HG02623 (cell line): ENCODE data around the gene NT5C3A.
"Not testable (repeated sequence)": the region's sequence is repeated elsewhere in the genome, so short reads cannot be mapped to it uniquely, and the experiment has no call there.

Source experiments
- ATAC-seq: cut with Tn5 transposase; IDR thresholded peaks from one replicate; pipeline ENCODE4 v1.9.1; 2021; ENCODE audit warnings: moderate library complexity; ENCODE audit not compliant: unreplicated experiment

The NT5C3A gene

DNA sequence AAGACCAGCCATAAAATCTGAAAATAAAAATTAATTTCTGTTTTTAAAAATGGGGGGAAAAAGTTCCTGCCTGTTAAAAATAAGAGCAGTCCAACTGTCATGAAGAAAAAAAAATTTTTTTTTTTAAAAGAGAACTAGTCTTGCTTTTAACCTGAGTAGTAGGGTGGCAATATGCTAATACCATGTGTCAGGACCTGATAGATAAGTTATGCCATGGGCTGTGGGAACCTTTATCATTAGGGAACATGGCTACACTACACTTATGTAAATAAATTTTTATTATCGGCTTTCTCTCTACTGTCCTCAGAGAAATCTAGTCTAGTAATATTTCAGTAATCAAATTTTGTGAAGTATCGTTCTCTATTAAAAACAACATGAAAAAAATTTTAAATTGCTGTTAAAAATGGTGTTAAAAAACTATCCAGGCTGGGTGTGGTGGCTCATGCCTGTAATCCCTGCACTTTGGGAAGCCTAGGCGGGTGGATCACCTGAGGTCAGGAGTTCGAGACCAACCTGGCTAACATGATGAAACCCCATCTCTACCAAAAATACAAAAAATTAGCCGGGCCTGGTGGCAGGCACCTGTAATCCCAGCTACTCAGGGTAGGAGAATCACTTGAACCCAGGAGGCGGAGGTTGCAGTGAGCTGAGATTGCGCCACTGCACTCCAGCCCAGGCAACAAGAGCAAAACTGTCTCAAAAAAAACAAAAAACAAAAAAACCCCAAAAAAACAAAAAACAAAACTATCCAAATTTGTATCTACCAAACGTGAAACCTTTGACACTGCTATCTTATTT lies 20.7 kb downstream of the NT5C3A start:
- no peak for ATAC-seq

DNA sequence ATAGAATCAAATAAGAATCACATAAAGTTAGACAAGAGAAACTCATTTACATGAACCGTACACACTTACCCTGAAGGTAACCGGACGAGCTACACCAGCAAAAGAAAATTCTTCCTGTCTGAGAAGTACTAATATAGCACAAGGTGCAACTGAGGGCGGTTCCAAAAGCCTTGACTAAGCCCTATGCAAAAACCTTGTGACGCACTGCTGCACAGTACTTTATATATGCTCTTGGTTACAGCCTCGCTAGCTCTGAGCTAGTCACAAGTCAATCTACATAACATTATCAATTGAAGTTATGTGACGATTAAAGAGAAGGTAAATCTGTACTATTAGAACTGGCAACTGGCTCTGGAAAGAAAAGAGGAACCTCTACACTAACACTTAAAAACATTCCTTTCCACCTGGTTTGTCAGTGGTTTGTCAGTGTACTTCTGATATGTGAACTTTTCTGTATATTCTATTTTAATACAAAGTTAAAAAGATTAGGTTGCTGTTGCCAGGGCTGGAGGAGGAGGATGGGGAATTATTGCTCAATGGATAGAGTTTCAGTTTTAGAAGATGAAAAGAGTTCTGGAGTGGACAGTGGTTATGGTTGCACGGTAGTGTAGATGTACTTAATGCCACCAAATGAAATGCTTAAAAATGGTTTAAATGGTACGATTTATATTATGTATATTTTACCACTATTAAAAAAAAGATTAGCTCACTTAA lies 21.6 kb downstream of the NT5C3A start:
- ATAC-seq = peak; percentile 91

DNA sequence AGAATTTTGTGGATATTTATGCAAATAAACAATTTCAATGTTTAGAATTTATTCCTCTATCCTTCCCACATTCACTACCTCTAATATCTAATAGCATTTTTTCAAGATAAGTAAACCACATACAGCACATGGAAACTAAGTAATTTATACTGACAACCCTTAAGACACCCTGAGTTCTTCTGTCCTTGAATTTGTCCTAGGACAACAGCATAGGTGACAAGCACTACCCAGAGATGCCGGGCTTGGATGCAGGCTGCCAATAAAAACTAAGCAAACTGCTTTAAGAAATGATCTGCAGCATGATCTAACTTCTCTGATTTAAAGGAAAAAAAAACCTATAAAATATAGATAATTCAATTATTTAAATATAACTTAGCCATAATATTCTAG lies 22.7 kb downstream of the NT5C3A start:
- no peak for ATAC-seq

DNA sequence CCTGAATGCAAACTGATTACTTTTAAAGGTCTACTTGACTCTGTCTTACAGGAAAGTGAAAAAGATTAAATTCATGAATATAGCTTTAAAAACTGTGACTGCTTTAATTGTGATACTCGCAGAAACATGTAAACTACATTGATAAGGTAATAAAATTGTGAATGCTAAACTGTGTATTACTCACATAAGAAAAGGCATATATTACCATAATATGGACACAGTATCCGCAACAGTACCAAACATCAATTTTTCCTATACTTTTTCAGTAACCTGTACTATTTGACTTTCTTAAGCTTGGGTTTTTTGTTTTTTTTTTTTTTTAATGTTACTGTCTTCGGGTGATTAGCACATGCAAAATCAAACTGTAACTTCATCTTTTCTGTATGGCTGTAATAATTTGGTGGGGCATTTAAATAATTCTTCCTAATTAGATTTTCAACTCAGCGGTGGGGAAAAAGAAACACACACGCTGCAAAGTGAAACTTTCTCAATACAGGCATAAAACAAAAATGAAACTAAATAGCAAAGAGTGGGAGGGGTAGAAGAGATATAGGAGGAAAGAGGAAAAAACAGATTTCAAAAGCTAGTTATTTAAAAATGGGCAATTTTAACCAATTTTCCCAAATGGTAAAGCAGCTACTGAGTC lies 23.2 kb downstream of the NT5C3A start:
- ATAC-seq = no peak

DNA sequence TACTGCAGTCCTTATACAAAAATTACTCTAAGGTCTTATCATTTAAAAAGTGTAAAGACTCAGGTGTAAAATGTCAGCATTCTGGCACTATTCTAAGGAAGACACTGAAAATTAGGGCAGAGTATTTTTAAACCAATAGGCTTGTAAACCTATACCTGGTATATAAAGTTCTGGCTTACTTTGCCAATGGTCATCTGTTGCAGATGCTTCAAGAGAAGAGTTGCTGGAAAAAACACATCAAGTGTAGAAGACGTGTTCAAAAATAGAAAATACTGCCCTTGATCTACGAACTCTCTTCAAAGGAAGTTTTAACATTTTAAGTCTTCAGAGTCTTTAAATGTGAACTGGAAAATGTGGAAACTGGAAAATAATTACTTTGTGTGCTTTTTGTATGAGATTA lies 23.9 kb downstream of the NT5C3A start:
- no peak for ATAC-seq

DNA sequence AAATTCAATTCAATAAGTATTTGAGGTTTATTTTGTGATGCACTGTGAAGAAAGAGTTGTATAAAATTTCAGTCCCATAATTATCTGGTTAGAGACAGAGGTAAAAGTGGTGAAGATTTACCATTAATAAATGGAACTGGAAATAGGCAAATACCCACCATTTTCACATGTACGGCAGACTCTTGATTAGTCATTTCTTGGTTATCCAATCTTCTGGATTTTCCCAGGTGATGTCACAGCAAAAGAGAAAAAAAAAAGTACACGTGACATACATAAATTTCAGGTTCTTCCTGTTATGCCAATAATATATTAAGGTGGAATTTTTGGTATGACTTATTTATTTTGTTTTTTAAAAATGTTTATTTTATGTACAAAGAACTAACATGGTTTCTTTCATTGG lies 26.8 kb downstream of the NT5C3A start:
- no peak for ATAC-seq

DNA sequence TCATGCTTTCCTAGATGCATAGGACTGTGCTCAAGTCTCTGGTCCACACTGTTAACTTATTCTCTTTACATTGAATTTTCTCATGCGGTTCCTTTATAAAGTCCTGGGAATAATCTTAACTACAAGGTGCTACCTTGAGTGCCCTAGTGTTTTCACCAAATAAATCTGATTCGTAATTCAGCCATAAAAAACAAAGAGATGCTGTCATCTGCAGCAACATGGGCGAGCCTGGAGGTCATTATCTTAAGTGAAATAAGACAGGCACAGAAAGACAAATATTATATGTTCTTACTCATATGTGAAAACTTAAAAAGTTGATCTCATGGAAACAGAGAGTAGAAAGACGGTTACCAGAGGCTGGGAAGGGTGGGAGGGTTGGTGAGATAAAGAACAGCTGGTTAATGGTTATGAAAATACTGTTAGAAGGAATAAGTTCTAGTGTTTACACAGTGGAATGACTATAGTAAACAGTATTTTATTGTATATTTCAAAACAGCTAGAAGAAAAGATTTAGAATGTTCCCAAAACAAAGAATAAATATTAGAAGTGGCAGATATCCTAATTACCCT lies 38.3 kb downstream of the NT5C3A start:
- no peak for ATAC-seq

DNA sequence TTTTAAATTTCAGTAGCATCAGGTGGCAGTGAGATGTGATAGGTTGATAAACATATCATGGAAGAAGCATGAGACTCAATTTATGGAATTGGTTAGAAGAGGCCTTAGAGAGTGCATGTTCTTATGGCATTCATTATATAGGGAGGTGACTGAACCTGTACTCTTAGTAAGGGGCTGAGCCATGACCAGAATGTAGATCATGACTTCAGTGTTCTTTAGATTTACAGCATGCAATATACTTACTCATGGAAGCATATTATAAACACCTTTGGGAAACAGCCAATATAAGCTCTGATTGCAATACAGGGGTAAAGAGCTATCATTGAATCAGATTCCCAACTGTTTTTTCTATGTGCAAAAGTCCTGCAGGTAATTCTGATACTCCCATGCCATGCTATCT lies 50.2 kb downstream of the NT5C3A start:
- no peak for ATAC-seq

DNA sequence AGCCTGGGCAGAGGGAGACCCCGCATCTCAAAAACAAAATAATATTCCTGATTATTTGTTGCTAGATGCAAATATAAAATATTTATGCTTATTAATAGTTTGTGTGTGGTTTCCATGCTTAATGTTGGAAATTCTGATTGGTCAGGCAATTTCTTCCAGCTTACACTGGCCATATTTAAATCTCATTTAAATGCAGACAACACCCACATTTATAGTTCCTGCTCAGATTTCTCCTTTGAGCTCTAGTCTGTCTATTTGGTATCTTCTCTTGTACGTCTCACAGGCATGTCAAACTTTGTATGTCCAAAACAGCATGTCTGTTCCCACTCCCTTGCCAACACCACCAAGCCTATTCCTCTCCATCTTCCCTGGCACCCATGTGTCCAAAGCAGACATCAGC lies 52.8 kb downstream of the NT5C3A start:
- no peak for ATAC-seq

DNA sequence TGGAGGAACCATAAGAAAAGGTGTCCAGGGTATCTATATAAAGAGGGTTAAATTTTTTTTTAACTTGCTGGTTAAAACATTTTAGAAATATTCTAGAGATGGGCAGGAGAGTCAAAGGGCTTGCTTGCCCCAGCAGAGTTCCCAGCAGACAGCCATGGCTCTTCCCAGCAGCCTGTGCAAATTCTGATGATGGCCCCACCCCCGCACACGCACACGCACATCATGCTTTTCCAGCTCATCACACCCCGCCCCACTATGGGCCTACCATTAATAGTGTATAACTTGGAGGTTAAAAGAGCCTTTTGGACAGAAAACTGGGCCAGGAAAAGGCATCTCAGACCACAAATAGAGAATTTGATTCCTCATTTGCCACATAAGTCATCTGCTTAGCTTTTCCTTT lies 56.9 kb downstream of the NT5C3A start:
- not testable (repeated sequence) for ATAC-seq

DNA sequence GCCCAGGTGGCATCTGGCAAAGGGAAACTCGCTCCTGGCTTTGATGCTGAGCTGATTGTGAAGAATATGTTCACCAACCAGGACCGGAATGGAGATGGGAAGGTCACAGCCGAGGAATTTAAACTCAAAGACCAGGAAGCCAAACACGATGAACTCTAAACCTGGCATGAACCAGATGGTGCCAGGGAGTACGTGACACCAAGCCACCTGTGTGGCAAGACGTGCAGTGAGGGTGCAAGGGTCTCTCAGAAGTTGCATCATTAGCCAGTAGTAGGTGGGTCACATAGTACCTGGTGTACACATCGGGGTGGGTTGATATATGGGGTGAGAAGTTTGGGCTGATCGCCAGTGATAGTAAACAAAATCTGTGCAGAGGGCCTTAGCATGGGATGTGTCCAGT lies 57.4 kb downstream of the NT5C3A start:
- not testable (repeated sequence) for ATAC-seq

DNA sequence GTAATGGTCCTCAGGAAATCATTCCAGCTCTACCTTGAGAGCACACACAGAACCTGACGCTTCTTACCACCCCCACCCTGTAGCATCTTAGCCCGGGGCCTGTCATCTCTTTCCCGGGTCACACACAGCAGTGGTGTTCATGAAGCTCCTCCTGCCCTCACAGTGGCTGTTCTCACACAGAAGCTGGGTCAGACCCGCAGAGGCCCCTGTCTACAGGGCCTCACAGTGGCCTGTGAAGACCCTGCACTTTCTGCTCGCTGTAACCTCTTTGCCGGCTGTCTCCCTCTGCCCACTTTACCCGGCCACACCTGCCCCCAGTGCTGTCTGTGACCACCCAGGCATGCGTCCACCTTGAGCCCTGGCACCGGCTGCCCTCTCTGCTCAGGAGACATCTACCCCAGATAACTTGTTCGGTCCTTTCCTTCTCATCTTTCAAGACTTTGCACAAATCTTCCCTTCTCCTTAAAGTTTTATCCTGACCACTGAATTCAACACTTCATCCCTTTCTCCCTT lies 58.4 kb downstream of the NT5C3A start:
- ATAC-seq = not testable (repeated sequence)

DNA sequence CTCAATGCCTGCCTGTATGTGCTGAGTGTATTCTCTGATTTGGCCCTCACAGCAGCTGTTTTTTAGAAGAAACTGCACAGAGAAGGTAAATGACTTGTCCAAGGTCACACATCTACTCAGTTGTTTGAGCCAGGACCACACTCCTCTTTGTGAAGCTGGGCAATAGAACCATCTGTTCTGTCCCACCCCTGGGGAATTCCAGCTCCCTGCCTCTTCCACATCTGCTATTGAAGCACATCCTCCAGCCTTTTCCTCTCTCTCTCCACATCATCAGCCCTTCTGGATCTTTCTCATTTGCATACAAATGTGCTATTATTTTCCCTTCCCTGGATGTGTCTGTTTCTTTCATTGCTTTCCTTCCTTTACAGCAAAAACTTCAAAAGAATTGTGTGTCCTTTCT lies 59.5 kb downstream of the NT5C3A start:
- not testable (repeated sequence) for ATAC-seq

DNA sequence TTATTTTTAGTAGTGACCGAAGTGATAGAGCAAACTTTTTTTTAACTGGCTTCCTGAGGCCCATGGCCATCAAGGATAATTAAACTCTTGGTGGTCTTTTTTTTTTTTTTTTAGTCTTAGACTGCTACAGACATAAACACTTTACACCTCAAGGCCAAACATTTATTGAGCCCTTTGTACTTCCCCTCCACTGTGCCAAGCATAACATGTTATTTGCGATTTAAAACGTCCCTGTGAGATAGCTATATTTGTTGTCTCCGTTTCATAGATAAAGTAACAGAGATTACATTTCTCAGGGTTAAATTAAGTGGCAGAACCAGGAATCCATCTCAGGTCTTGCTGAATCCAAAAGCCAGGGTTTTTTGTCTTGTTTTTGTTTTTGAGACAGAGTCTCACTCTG lies 63.2 kb downstream of the NT5C3A start:
- ATAC-seq = not testable (repeated sequence)

DNA sequence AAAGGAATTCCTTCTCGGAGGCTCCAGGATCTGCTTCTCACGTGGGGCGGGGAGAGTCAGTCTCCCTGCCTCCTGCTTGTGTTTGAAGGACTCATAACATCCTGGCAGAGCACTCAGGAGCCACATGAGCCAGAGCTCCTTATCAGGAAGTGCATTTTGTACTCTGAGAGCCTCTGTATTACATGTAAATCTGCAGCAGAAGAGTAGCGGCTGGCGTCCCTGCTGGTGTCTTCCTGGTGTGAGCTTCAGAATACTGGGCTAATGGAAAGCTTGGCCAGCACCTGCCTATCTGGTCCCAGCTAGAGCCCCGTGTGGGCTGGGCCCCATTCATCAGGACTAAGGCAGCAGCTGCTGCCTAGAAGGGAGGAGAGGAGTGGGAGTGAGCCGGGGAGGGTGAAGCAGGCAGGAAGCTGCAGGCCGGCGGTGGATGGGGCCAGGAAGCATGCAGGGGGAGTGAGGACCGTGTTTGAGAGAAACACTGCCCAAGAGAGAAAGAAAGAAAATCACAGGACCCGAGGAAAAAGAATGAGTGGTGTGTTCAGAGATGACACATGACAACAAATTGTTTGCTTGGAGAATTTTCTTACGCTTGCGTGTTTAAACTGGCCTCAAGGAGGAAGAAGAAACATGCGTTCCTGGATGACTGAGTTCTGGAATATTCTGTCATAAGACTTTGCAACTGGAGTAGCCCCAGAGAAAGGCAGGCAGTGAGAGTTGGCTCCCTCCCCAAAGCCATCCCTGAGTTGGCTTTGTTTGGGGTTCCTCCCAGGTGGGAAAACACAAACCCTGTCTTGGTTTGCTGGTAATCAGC lies 64.0 kb downstream of the NT5C3A start:
- peak; percentile 62 for ATAC-seq

DNA sequence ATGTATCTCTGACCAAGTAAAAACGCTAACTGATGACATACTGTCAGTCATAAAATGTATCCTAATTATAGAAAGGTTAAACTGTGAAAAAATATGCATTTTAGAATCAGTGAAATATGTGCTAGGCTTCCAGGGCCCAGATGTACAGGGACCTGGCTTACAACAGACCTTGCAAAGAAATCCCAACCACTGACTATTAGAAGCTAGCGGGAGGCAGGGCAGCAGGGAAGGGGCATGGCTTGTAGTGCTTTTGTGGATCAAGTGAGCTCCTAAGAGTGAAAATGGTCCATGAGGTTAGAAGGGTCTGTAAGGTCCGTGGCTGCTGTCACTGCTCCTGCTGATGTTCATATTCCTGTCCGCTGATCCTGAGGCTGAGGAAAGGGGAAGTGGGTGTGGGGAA lies 64.6 kb downstream of the NT5C3A start:
- ATAC-seq = not testable (repeated sequence)

DNA sequence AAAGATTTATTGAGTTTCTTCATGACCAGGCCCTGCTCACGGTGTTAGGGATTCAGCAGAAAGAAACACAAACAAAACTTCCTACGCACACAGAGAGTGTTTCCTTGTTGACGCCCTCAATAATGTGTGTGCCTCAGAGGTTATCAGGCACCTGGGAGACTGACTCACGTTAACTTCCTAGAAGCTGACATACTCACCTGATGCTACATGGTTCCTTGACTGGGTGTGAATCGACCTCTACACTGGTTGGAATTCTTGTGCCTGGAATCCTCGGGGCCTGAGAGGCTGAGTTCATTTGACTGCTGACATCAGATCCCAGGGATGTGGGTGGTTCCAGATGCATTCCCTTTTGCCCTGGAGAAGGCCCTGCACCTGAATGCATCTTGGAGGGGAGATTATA lies 69.8 kb downstream of the NT5C3A start:
- not testable (repeated sequence) for ATAC-seq

DNA sequence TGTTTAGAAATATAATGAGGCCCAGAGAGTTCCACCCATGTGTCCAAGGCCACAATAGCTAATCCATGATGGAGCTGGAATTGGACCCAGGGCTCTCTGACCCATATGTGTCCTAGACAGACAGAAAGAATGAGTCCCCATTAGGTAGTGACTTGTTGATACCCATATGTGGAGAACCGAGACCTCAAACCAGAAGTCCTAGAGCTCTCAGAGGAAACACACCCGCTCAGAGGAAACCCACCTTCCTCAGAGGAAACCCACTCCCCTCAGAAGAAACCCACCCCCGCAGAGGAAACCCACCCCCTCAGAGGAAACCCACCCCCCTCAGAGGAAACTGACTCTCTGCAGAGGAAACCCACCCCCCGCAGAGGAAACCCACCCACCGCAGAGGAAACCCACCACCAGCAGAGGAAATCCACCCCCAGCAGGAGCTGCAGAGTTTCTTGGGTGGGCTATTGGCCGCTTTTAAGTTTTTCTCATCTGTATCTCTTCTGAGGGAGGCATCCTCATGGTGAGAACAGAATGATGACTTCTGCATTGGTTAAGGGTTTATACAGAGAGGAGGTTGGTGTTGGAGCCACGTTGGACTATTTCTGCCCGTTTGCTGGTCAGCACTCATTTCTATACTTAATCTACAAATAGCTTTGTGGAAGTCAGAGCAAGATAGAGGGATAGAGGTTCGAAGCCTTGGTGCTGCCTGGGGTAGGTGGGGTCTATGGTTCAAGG lies 70.4 kb downstream of the NT5C3A start:
- not testable (repeated sequence) for ATAC-seq

DNA sequence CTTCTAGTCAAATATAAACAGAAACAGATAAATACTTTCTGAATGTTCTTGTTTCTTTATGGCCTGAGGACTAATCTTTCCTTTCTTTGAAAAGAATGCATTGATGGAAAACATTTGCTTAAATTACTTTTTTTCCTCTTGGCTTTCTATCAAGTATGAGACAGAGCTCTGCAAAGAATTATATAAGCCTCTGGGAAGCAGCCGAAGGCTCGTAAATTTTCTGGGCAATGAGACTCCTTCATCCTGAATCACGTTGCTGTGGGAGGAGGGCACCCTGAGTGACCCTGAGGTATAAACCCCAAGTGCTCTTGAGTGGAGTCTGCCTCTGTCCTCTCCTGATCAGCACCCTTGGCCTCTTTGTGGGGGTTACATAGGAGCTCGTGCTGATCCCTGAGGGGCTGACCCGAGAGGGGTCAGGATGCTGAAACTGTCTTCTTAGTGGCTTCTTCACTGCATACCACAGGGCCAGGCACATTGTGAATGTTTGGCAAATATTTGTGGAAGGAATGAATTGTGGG lies 71.4 kb downstream of the NT5C3A start:
- ATAC-seq = not testable (repeated sequence)

DNA sequence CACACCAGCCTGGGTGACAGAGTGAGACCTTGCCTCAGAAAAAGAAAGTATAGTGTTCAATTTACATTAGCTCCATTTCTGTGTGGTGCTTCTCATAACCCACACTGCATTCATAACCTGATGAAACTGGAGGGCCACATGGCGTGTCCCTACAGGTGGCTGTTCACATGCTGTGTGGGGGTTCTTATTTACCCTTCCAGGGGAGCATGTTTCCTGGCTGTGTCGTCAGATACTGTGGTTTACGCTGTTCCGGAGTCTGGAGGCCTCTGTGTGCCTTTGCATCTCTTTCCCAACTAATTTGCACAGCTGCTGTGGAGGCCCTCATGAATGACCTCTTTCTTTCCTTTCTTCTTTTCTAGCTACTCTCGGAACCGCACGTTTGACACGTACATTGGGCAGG lies 74.4 kb downstream of the NT5C3A start:
- ATAC-seq = peak; percentile 82
